ENCODE data around the gene COL12A1. TPM values are rescaled to one million over a fixed set of nuclear protein-coding genes. Genes with fewer than 3 reads are reported as not detected.

Gene COL12A1
- total RNA-seq, 1 experiment from 2014 or later = 0.96 TPM

GRCh38 chr6:75149696-75150095 lies 56.2 kb downstream of the COL12A1 start:
- no peaks in the 10 kb centered on the region for H3K79me1 ChIP-seq (ENCODE audit: insufficient read depth, low read depth, low read length, poor library complexity, severe bottlenecking)
- H3T11ph ChIP-seq (ENCODE audit: low read length) = no peak overlapping the region
- H4K91ac ChIP-seq (ENCODE audit: insufficient read length, low read depth, low read length) = no peak overlapping the region
- no peak overlapping the region for H2BK120ac ChIP-seq (ENCODE audit: low read depth, low read length, poor library complexity, severe bottlenecking)
- no peak overlapping the region for H3K27ac Mint-ChIP-seq
- H3K9me3 ChIP-seq (ENCODE audit: control insufficient read depth, low read depth, low read length) = no peaks in the 10 kb centered on the region
- no peak overlapping the region for H3K56ac ChIP-seq (ENCODE audit: insufficient read length, low read depth, low read length)
- H2BK5ac ChIP-seq (ENCODE audit: insufficient read length, low read length) = no peak overlapping the region
- H4K8ac ChIP-seq (replicated peaks; ENCODE audit: insufficient read length, low read depth, low read length) = no peak overlapping the region
- H3K18ac ChIP-seq (ENCODE audit: insufficient read length, low read depth, low read length) = no peak overlapping the region
- H3K27me3 Mint-ChIP-seq (ENCODE audit: low read depth) = no peaks in the 10 kb centered on the region
- no peak overlapping the region for H3K4ac ChIP-seq (ENCODE audit: low read depth, low read length)
- no peak overlapping the region for H2BK20ac ChIP-seq (ENCODE audit: low read depth, low read length, poor library complexity, severe bottlenecking)
- H4K20me1 ChIP-seq (ENCODE audit: control insufficient read depth, insufficient read depth, insufficient read length) = no peaks in the 10 kb centered on the region
- H3K23me2 ChIP-seq (ENCODE audit: insufficient read length, low read depth, low read length, poor library complexity, severe bottlenecking) = no peaks in the 10 kb centered on the region
- H3K79me2 ChIP-seq (ENCODE audit: insufficient read depth, low read length) = no peaks in the 10 kb centered on the region
- H3K4me1 Mint-ChIP-seq = no peaks in the 10 kb centered on the region
- no peaks in the 10 kb centered on the region for H3K9me3 Mint-ChIP-seq
- H2BK15ac ChIP-seq (ENCODE audit: low read depth, low read length) = no peak overlapping the region
- no peak overlapping the region for H2AK5ac ChIP-seq (ENCODE audit: insufficient read length, low read length)
- no peaks in the 10 kb centered on the region for H3K36me3 Mint-ChIP-seq (ENCODE audit: insufficient read depth in 1 of 3, low read depth in 3 of 3)
- no peak for DNase-seq
- H2BK12ac ChIP-seq (ENCODE audit: insufficient read length, low read depth, low read length) = no peak overlapping the region
- no peak overlapping the region for H3K4me3 Mint-ChIP-seq
- no peak overlapping the region for H4K5ac ChIP-seq (ENCODE audit: insufficient read length, low read depth, low read length)
- H3K27ac ChIP-seq (ENCODE audit: insufficient read length, low read depth, low read length) = no peak overlapping the region
- TF ChIP-seq CTCF (conservative IDR thresholded peaks at IDR 0.05) = no peak
- H3K23ac ChIP-seq (ENCODE audit: insufficient read length, low read depth, low read length) = no peak overlapping the region
- no peak overlapping the region for H3K4me2 ChIP-seq (ENCODE audit: insufficient read depth, insufficient read length, low read length)
- H2AFZ ChIP-seq (ENCODE audit: low read length) = no peak overlapping the region
- H3K27me3 ChIP-seq (ENCODE audit: insufficient read depth, low read length) = no peaks in the 10 kb centered on the region
- no peak overlapping the region for H3K14ac ChIP-seq (ENCODE audit: insufficient read depth, low read length)
- H3K4me1 ChIP-seq (ENCODE audit: insufficient read depth, low read length) = no peaks in the 10 kb centered on the region
- no peak overlapping the region for H3K9ac ChIP-seq (ENCODE audit: extremely low read depth, insufficient read length, low read length)

Data from H9 (cell line).